SKM-1 (cell line): ENCODE data around the gene RGSL1.
A peak's percentile ranks its signal among the peaks of the same experiment; 100 is the strongest.
"Not testable (repeated sequence)": the region's sequence is repeated elsewhere in the genome, so short reads cannot be mapped to it uniquely, and the experiment has no call there.

Experiments
- DNase-seq: peaks from one replicate; lab custom pipeline; 2025; ENCODE audit not compliant: unreplicated experiment; lab: John Stamatoyannopoulos, UW

Gene RGSL1

GRCh38 chr1:182446033-182446669, 3.8 kb upstream of the RGSL1 start:
- peak; percentile 81 for DNase-seq

DNA sequence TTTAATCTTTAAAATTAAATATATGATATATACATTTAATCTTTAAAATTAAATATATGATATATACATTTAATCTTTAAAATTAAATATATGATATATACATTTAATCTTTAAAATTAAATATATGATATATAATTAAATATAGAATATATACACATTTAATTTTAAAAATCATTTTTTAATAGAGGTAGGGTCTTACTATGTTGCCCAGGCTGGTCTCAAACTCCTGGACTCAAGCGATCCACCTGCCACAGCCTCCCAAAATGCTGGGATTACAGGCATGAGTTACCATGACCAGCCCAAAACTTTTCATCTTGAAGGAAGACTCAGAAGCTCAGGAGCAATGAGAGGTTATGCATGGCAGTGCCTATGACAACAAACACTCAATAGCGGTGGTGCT, 2.8 kb upstream of the RGSL1 start:
- not testable (repeated sequence) for DNase-seq

DNA sequence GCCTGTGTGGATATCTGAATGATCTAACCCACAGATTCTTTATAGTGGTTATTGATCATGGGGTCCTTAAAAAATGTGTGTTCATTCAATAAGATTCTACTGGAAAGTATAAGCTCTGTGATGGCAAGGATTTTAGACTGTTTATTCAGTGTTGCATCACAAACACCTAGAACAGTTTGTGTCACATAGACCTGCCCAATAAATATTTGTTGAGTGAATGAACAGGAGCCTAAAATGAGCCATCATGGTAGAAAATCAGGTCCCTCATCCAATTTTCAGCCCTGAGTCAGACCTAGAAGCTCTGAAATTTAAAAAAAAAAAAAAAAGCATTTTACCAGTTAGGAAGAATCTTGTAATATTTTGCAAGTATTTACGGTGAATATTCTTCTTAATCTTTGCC, 2.3 kb upstream of the RGSL1 start:
- DNase-seq = no peak

DNA sequence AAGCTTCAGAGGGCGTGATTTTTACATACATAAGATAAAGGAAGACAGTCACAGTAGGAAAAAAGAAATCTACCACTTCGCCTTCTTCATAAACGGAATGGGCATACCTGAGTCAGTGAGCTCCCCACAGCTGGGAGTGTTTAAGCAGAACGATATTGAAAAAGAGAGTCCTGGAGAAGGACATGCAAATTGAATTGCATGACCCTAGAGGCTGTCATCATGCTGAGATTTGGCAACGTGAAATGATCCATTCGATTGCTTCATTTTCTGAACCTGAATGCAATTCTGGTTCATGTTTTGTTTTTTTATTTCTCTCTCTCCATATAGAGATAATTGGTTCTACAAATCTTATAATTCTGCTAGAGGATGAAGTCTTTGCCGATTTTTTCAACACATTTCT, 3.7 kb downstream of the RGSL1 start:
- no peak for DNase-seq

GRCh38 chr1:182457844-182458243, 7.9 kb downstream of the RGSL1 start:
- no peak for DNase-seq

DNA sequence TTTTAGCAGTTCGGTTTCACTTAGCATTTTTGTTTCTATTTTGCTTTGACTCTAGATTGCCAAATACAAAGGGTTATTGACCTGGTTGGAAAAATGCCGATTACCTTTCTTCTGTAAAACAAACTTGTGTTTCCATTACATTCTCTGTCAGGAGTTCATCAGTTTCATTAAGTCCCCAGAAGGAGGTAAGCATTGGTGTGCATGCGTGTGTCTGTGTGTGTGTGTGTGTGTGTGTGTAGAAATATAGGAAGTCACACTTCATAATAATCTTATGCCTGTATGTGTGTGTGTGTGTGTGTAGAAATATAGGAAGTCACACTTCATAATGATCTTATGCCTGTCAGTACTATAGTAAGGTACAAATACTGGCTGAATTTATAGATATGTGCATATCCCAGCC, 10.0 kb downstream of the RGSL1 start:
- no peak for DNase-seq

DNA sequence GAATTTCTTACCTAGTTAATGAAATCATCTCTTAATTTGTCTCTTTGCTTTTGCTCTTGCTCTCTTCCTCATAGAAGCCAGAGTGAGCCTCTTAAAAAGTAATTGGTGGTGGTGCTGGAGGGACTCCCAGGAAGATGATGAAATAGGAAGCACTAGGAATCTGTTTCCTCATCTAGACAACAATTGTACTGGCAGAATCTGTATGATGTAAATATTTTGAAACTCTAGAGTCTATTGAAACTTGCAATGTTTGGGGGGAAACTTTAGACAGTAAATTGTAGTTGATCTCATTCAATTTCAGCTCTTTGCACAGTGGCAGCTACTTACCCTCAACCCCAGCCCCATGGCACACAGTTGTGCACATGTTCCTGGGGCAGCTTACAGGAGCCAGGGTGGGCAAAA, 10.6 kb downstream of the RGSL1 start:
- DNase-seq = peak; percentile 96

GRCh38 chr1:182473556-182473955, 23.6 kb downstream of the RGSL1 start:
- no peak for DNase-seq

- no peak for DNase-seq
These were observed 26.7 kb downstream of the RGSL1 start for GRCh38 chr1:182476625-182477024.

- no peak for DNase-seq
These were observed 28.3 kb downstream of the RGSL1 start for GRCh38 chr1:182478238-182478637.

GRCh38 chr1:182484067-182484466, 34.1 kb downstream of the RGSL1 start:
- DNase-seq = no peak

DNA sequence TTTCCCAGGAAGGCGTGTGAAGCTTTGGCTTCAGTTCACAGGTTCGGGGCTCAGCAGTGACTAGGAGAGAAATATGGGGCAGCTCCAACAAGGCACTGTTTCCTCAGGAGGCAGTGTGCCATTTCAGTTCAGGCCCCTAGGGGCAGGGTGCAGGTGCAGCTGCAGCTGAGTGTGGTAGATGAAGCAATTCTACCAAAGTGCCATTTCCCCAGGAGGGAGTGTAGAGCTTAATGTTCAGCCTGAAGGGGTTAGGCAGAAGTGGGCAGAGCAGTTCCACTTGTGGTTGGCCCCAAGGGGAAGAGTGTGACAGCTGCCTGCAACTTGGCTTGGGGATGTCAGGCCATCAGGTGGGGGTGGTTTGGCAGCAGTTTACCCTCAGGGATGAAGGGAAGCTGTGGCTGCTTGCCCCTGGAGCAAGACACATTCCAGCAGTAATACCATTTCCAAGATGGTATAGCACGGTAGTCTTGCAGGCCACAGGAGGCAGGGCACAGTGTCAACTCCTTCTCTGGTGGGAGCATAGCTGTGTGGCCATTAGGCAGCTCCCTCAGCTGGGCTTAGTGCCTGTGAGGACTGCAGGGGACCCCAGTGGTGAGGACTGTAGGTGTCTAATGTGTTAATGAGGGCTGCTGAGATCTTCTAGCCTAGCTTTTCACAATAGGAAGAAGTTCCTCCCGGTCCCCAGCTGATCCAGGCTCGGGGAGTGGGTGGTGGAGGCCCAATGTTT, 34.7 kb downstream of the RGSL1 start:
- peak; percentile 99 for DNase-seq

GRCh38 chr1:182485861-182486260, 35.9 kb downstream of the RGSL1 start:
- DNase-seq = no peak

GRCh38 chr1:182488803-182489202, 38.9 kb downstream of the RGSL1 start:
- DNase-seq = no peak

DNA sequence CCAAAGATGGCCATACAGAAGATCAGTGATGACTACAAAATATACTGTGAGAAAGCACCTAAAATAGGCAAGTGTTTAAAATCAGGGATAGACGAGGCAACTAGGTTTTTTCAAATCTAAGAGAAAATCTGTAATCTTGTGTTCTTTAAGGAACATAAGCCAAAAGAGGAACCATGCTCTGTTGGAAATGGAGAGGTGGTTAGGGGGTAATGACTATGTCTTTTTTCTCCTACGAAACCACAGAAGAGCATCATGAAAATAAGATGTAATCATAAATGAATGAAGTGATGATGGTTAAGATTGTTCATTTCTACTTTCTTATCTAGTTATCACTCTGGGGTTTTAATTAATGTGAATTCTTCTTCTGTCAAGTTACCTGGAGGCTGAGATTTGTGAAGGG, 43.1 kb downstream of the RGSL1 start:
- DNase-seq = peak; percentile 65

- DNase-seq = no peak
These were observed 45.1 kb downstream of the RGSL1 start for GRCh38 chr1:182495002-182495401.

DNA sequence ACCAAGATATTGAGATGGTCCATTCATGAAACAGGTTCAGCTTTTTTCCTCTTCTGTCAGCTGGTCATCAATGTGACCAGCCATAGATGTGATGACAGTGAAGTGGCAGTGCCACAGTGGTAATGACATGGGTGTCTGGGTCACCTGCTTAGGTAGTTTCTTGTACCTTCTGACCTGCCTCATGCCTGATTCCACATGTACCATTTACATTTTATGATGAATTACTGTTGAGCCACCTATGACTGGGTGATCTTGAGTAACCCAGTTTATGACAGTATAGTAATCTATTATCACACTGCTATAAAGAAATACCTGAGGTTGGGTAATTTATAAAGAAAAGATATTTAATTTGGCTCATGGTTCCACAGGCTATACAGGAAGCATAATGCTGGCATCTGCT, 45.7 kb downstream of the RGSL1 start:
- DNase-seq = no peak

GRCh38 chr1:182507685-182508084, 57.7 kb downstream of the RGSL1 start:
- no peak for DNase-seq

DNA sequence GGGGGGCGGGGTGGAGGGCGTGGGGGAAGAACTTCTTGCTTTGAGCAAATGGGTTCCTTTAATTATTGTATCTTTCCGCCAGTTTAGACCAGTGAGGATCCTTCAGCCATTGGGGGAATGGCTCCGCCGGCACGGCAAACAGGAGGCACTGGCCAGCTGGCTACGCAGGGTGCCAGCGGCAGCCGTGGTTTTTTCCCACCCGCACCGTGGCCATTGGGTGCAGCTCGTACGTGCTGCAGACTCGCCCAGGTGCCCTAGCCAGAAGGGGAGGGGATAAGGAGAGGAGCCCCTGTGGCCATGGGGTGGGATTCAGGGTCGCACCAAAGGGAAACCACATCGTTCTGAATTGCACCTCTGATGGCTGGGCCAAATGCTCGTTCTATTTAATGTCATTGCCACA, 65.6 kb downstream of the RGSL1 start:
- no peak for DNase-seq

DNA sequence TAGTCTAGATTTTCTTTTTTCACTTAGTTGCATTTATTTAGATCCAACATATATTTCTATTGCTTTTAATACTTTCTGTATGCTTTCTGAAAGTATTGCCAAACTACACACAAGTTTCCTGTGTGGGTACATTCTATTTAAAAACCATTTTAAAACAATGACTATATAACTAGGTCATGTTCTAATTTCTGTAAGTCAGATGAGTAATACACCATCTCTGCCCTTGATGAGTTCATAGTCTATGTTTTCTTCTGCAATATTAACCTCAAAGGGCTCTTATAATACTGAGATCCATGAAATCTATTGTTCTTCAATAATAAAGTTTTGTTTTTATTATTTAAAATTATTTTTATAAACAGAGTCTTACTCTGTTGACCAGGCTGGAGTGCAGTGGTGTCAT, 70.8 kb downstream of the RGSL1 start:
- DNase-seq = no peak

GRCh38 chr1:182525342-182525741, 75.4 kb downstream of the RGSL1 start:
- no peak for DNase-seq

DNA sequence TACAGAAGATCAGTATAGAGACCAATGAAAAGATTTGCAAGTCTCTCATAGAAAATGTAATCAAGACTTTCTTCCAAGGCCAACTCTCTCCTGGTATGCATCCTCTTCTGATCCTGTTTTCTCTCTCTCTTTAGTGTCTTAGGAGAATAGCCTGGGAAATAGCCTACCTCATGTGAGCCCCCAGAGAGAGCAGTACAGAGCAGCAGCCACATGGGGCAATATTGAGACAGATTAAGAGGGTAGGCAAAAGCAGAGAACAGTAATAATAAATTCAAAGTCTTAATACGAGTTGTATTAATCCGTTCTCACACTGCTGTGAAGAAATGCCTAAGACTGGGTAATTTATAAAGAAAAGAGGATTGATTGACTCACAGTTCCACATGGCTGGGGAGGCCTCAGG, 77.7 kb downstream of the RGSL1 start:
- DNase-seq = no peak

DNA sequence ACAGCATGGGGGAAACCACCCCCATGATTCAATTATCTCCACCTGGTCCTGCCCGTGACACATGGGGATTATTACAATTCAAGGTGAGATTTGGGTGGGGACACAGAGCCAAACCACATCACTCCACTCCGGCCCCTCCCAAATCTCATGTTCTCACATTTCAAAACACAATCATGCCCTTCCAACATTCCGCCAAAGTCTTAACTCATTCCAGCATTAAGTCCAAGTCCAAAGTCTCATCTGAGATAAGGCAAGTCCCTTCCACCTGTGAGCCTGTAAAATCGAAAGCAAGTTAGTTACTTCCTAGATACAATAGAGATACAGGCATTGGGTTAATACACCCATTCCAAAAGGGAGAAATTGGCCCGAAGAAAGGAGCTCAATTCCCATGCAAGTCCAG, 78.3 kb downstream of the RGSL1 start:
- DNase-seq = not testable (repeated sequence)
